Ascending aorta (tissue), 2 donors: ENCODE measurements around the gene SIK3. TPM values are rescaled to one million over a fixed set of nuclear protein-coding genes. Genes with fewer than 3 reads are reported as not detected.

Source experiments
- DNase-seq, 2 donors: peaks; one replicate each; pipeline ENCODE4 v3.0.0-alpha.2; 2019; ENCODE audit warnings: low spot score in 2 of 2
- H3K27ac ChIP-seq, 2 donors: fragments of 200-600 bp; sonication (generic); one replicate each; pipeline ENCODE4 v1.5.1; 2016 to 2017; ENCODE audit warnings: mild to moderate bottlenecking in 1 of 2
- H3K27me3 ChIP-seq: fragments of 200-600 bp; sonication (generic); one replicate; pipeline ENCODE4 v1.5.1; 2017
- H3K36me3 ChIP-seq, 2 donors: fragments of 200-600 bp; sonication (generic); one replicate each; pipeline ENCODE4 v1.5.1; 2016
- H3K4me1 ChIP-seq, 2 donors: fragments of 200-600 bp; sonication (generic); one replicate each; pipeline ENCODE4 v1.5.1; 2016 to 2017; ENCODE audit warnings: mild to moderate bottlenecking in 1 of 2
- H3K4me3 ChIP-seq, 2 donors: fragments of 200-600 bp; sonication (generic); one replicate each; pipeline ENCODE4 v1.5.1; 2016 to 2017; ENCODE audit warnings: mild to moderate bottlenecking in 1 of 2
- H3K9me3 ChIP-seq, 2 donors: fragments of 200-600 bp; sonication (generic); one replicate each; pipeline ENCODE4 v1.5.1; 2016
- intact Hi-C: fragments of 100-400 bp; cut with DNase I; formaldehyde crosslinking; loops from one replicate; pipeline ENCODE4 v1.15.1; 2023
- total RNA-seq: library from RNA; depleted of rRNA; stranded (reverse); fragments of >200 nt; gene quantifications from one replicate; pipeline ENCODE4 v1.1.0, GENCODE V29; 2016
- TF ChIP-seq, protein P1 (sequence below), 3 experiments: fragments of 200-600 bp in 2 of 3; fragments of 450-650 bp in 1 of 3; sonication (generic) in 2 of 3; IDR thresholded peaks; one replicate each; pipeline ENCODE4 v1.5.1; 2016 to 2019; ENCODE audit warnings: antibody characterized with exemption in 3 of 3, mild to moderate bottlenecking in 1 of 3, moderate library complexity in 1 of 3

The SIK3 gene
- total RNA-seq, 1 donor from 2014 or later: 22.5 TPM

DNA sequence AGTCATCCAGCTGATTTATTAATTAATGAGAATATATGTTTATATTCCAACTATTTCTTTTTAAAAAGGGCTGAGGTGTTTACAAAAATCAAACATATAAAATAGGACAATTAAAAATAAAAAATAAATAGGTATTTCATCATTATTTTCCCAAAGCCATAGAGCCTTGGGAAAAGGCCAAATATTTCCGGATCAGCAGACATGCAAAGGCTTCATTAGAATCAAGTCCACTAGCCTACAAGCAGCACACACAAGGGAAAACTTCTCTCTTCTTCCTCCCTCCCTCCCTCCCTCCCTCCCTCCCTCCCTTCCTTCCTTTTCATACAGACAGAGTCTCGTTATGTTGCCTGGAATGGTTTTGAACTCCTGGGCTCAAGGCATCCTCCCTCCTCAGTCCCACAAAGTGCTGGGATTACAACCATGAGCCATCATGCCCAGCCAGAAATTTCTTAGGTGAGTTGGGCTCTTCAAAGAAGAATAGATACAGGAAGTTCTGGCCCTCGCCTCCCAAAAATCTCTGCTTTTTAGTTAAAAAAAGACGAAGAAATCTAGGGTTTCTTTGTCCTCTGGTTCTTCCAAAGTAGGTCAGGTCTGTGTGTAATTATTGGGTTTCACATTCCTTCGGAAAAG, 121.2 kb downstream of the SIK3 start:
- no peaks in the 10 kb centered on the region for H3K9me3 ChIP-seq
- peaks cover 0 to 2% of the 10 kb centered on the region in 2 donors for H3K4me1 ChIP-seq
- no peak for DNase-seq
- intact Hi-C loops: no loop called here
- TF ChIP-seq, protein P1, sequence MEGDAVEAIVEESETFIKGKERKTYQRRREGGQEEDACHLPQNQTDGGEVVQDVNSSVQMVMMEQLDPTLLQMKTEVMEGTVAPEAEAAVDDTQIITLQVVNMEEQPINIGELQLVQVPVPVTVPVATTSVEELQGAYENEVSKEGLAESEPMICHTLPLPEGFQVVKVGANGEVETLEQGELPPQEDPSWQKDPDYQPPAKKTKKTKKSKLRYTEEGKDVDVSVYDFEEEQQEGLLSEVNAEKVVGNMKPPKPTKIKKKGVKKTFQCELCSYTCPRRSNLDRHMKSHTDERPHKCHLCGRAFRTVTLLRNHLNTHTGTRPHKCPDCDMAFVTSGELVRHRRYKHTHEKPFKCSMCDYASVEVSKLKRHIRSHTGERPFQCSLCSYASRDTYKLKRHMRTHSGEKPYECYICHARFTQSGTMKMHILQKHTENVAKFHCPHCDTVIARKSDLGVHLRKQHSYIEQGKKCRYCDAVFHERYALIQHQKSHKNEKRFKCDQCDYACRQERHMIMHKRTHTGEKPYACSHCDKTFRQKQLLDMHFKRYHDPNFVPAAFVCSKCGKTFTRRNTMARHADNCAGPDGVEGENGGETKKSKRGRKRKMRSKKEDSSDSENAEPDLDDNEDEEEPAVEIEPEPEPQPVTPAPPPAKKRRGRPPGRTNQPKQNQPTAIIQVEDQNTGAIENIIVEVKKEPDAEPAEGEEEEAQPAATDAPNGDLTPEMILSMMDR (IDR thresholded peaks at IDR 0.05): no peak
- H3K4me3 ChIP-seq: no peak overlapping the region
- H3K36me3 ChIP-seq: no peaks in the 10 kb centered on the region
- no peaks in the 10 kb centered on the region for H3K27me3 ChIP-seq
- H3K27ac ChIP-seq: no peak overlapping the region

DNA sequence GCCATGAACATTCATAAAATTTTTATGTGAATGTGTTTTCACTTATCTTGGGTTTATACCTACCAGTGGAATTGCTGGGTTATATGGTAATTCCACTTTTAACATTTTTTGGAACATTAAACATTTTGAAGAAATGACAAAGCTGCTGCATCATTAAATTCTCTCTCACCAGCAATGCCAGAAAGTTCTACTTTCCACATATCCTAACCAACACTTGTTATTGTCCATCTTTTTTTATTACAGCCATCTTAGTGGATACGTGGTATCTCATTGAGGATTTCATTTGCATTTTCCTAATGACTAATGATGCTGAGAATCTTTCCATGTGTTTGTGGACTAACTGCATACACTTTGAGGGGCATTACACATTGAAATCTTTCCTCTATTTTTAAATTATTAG, 122.6 kb downstream of the SIK3 start:
- Histone ChIP-seq H3K4me1 (no peaks in the 10 kb centered on the region), H3K36me3 (no peaks in the 10 kb centered on the region), H3K9me3 (no peaks in the 10 kb centered on the region), H3K4me3 (no peak overlapping the region), H3K27me3 (no peaks in the 10 kb centered on the region), H3K27ac (no peak overlapping the region)
- DNase-seq: no peak
- intact Hi-C loops: no loop called here
- TF ChIP-seq, protein P1 (IDR thresholded peaks at IDR 0.05): no peak

DNA sequence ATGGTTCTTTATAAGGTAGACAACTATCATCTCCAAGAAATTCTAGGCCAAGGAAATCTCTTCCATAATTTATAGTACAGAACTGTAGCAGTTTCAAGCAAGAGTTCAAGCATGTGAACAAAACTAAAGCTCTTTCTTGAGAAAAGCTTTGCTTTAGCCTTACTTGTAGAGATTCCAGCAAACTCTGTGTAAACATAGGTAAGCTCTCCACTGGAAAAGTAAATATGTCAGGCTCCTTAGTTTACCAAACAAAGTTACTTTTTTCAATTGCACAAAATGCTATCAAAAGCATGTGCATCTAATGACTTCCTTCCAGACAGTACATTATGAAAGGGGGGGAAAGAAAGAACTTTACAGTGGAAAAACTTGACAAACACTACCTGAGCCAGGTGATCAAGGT, 125.0 kb downstream of the SIK3 start:
- intact Hi-C loops: no loop called here
- no peak overlapping the region for H3K27ac ChIP-seq
- no peaks in the 10 kb centered on the region for H3K27me3 ChIP-seq
- no peak for DNase-seq
- no peak overlapping the region for H3K4me3 ChIP-seq
- TF ChIP-seq, protein P1 (IDR thresholded peaks at IDR 0.05): no peak
- no peaks in the 10 kb centered on the region for H3K36me3 ChIP-seq
- H3K4me1 ChIP-seq: no peaks in the 10 kb centered on the region
- no peaks in the 10 kb centered on the region for H3K9me3 ChIP-seq

DNA sequence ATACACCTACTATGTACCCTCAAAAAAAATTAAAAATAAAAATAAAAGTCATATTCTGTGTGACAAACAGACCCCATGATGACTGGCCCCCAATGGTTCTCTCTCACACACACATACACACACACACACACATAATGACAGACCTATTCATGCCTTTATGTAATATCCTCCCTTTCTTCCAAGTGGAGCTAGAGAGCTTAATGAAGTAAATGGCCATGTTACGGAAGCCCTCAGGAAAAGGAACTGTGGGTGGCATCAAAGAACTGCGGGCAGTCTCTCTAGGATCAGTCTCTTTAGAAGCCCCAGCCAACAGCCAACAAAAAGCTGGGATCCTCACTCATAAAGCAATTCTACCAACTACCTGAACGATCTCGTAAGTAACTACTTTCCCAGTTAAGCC, 125.5 kb downstream of the SIK3 start:
- Histone ChIP-seq H3K4me3 (no peak overlapping the region), H3K4me1 (no peaks in the 10 kb centered on the region), H3K27ac (no peak overlapping the region), H3K9me3 (no peaks in the 10 kb centered on the region), H3K36me3 (no peaks in the 10 kb centered on the region), H3K27me3 (no peaks in the 10 kb centered on the region)
- TF ChIP-seq, protein P1 (IDR thresholded peaks at IDR 0.05): no peak
- intact Hi-C loops: no loop called here
- no peak for DNase-seq

DNA sequence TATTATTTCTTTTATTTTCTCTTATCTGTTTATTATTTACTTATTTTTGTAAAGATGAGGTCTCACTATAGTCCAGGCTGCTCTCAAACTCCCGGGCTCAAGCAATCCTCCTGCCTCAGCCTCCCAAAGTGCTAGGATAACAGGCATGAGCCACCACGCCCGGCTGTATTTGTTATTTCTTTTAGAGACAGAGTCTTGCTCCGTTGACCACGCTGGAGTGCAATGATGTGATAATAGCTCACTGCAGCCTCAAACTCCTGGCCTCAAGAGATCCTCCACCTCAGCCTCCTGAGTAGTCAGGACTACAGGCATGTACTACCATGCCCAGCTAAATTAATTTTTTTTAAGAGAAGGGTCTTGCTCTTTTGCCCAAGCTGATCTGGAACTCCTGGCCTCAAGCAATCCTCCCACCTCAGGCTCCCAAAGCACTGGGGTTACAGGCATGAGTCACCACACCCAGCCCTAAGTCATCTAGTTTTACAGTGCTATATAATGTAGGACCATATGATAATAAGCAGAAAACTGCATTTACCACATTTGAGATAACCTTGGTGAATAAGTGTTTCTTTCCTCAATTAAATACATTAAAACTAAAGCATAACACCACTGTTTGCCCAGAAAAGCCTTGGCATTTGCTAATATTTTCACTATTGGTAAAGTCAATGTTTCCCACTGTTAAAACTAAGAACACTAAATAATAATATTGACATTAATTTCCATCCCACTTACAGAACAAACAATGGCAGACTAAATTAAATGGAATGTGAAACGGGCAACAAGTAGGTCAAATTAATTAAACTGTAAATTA, 127.5 kb downstream of the SIK3 start:
- TF ChIP-seq, protein P1 (IDR thresholded peaks at IDR 0.05): no peak
- intact Hi-C loops: no loop called here
- Histone ChIP-seq H3K4me3 (no peak overlapping the region), H3K9me3 (no peaks in the 10 kb centered on the region), H3K4me1 (no peaks in the 10 kb centered on the region), H3K27me3 (no peaks in the 10 kb centered on the region), H3K27ac (no peak overlapping the region), H3K36me3 (no peaks in the 10 kb centered on the region)
- no peak for DNase-seq
